NCI-H526 (cell line): ENCODE data around the gene CAMK2A.
"Not testable (repeated sequence)": the region's sequence is repeated elsewhere in the genome, so short reads cannot be mapped to it uniquely, and the experiment has no call there.

Source experiments
- DNase-seq, 2 experiments: peaks; one replicate each; lab custom pipeline; 2025; lab: John Stamatoyannopoulos, UW

CAMK2A gene

DNA sequence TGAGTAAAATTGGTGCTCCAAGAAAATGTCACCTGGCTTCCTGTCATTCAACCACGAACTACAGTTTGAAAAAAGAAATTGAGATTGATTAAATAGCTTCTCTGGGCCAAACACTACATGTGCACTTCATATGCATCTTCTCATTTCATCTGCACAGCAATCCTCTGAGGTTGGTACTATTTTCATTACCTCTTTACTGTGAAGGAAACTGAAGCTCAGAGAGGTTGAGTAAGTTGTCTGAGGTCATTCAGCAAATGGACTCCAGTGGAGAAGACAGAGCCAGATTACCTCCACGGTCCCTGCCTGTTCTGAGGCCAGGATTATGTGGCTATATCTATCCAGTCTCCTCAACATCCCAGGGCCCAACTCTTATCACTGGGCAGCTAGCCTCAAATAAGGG, 53.3 kb downstream of the CAMK2A start:
- no peak for DNase-seq

- no peak for DNase-seq
These were observed 54.1 kb downstream of the CAMK2A start for GRCh38 chr5:150235500-150235854.

- no peak for DNase-seq
These were observed 54.7 kb downstream of the CAMK2A start for GRCh38 chr5:150234576-150235499.

- not testable (repeated sequence) for DNase-seq
These were observed 55.9 kb downstream of the CAMK2A start for GRCh38 chr5:150233706-150234105.

- no peak for DNase-seq
These were observed 58.7 kb downstream of the CAMK2A start for GRCh38 chr5:150230842-150231241.

- DNase-seq, result no peak
These were observed 60.0 kb downstream of the CAMK2A start for GRCh38 chr5:150229571-150229970.

- no peak for DNase-seq
These were observed 61.8 kb downstream of the CAMK2A start for GRCh38 chr5:150227606-150228273.

- DNase-seq, result no peak
These were observed 62.5 kb downstream of the CAMK2A start for GRCh38 chr5:150227036-150227435.

DNA sequence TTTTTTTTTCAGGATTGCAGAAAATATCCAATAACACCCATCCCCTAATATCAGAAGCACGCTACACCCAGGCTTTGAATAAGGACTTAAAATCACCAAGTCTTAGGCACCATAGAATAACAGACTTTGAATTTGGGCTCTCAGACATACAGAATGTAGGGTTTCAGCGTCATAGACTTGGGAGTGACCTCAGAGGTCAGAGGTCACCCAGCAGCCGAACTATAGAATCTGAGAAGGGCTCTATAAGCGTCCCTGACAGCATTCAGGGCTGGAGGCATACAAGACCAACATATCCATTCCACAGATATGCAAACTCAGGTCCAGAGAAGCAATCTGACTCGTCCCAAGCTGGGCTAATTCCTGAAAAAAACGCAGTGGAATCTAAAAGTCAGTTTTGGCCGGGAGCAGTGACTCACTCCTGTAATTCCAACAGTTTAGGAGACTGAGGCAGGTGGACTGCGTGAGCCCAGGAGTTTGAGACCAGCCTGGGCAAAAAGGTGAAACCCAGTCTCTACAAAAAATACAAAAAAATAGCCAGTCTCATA, 65.0 kb downstream of the CAMK2A start:
- no peak for DNase-seq

DNA sequence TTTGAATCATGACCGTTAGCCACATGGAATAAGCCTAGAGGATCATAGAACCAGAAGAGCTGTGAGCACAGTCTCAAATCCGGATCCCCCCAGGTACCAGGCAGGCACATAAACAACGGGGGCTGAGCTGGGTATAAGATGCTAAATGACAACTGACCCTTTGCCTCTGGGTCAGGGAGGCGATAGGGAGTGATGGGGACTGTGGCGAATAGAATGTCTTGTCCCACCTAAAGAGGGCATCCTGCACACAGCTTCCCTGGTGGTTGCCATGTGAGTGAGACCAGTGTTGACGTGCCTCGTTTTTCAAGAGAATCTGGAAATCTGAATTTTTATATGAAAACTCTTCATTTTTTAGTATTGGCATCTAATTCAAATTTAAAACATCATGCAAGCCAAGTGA, 66.1 kb downstream of the CAMK2A start:
- no peak for DNase-seq

DNA sequence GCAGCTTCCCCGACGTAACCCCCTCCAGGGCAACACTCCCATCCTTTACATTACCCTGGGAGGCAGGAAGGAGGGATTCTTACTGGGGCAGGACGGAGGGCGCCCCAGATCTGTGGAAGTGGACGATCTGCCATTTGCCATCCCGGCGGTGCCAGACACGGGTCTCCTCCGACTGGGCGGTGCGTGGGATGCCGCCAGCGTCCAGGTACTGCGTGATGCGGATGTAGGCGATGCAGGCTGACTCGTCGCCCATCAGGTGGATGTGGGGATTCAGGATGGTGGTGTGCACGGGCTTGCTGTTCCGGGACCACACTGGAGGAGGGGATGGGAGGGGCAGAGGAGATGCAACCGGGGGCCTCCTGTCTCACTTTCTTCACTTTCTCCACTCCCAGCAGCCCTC, 66.7 kb downstream of the CAMK2A start:
- no peak for DNase-seq

- no peak for DNase-seq
These were observed 68.1 kb downstream of the CAMK2A start for GRCh38 chr5:150221471-150221870.

GRCh38 chr5:150219861-150220260, 69.7 kb downstream of the CAMK2A start:
- no peak for DNase-seq

DNA sequence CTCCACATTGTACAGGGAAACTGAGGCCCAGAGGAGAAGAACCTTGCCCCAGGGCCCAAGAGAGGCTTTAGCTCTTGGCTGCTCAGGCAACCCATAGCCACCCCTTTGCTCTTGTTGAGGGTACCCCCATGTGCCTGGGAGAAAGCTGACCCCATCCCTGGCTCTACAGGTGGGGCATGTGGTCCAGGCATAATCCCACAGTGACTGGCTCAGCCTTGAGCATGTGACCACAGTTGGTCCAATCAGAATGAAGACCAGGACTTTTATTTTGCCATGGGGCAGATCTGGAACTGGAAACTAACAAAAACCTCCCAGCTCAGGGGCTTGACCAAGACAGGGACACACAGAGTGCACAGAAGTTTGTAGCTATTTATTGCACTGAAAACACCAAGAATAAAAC, 70.4 kb downstream of the CAMK2A start:
- DNase-seq, result no peak

GRCh38 chr5:150218693-150219035, 70.9 kb downstream of the CAMK2A start:
- no peak for DNase-seq

GRCh38 chr5:150217873-150218692, 71.5 kb downstream of the CAMK2A start:
- DNase-seq, result peak; percentile 2 to 79

GRCh38 chr5:150217038-150217437, 72.5 kb downstream of the CAMK2A start:
- DNase-seq, result peak in 1 of 2 experiments; percentile 7

DNA sequence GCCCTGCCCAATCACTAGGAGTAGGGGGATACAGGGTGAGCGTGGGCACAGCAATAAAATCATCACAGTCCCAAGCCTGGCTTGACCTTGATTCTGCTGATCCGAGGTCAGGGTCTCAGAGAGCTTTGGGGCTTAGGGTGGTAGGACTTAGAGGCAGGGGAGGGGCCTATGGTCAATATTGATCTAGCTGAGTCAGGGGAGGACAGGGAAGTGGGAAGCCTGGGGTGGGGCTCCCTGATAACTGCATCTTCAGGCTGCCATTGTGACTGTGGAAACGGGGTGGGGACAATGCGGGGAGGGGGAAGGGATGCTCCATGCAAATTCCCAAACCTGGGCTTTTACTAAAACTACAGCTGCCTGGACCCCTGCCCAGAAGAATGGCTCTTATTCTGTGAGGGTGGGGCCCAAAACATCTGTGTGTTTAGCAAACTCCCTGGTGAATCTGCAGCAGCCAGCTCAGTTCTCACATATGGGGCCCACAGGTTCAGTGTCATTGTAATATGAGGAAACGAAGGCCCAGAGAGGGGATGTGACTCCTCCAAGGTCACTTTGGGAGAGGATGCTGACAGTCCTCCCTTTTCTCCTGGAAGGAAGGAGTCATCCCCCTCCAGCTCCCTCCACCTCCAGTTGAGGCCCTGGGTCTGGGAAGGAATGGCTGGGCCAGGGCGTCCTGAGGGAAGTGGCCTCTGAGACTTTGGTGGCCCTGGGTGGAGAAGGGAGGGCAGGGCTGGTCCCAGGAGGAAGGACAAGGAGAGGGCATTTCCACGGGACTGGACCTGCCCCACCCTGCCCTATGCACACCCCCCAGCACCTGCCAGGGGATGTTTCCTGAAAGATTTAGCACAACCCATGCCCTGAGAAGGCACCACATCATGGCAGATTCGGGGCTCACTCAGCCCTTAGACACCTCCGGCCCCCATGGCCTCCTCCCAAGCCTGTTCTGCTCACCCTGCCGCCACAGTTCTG, 73.3 kb downstream of the CAMK2A start:
- no peak for DNase-seq

GRCh38 chr5:150214289-150214688, 75.3 kb downstream of the CAMK2A start:
- no peak for DNase-seq

GRCh38 chr5:150213530-150213929, 76.0 kb downstream of the CAMK2A start:
- DNase-seq, result no peak
